SKM-1 treated with dmso at 0.1 percent for 144 hours (cell line): ENCODE measurements around the gene TRIM64C.
"Not testable (repeated sequence)": the region's sequence is repeated elsewhere in the genome, so short reads cannot be mapped to it uniquely, and the experiment has no call there.

ENCODE experiments used
- DNase-seq: peaks from one replicate; lab custom pipeline; 2025; ENCODE audit not compliant: unreplicated experiment; lab: John Stamatoyannopoulos, UW

TRIM64C gene, protein sequence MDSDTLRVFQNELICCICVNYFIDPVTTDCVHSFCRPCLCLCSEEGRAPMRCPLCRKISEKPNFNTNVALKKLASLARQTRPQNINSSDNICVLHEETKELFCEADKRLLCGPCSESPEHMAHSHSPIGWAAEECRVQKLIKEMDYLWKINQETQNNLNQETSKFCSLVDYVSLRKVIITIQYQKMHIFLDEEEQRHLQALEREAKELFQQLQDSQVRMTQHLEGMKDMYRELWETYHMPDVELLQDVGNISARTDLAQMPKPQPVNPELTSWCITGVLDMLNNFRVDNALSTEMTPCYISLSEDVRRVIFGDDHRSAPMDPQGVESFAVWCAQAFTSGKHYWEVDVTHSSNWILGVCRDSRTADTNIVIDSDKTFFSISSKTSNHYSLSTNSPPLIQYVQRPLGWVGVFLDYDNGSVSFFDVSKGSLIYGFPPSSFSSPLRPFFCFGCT

DNA sequence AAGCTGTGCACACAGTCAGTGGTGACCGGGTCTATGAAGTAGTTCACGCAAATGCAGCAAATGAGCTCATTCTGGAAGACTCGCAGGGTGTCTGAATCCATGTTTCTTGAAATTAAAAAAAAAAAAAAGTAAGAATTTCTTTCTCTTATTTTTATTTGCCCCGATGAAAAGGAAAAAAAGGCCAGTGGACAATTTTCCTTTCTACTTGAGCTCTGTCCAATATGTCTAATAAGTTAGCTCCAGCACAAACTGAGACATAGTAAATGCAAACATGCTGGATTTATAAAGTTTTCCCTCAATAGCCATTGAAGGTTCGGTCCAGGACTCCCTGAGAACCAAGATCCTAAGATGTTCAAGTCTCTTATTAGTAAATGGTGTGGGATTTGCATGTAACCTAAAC lies at the start of gene TRIM64C:
TRIM64C (minus strand) TSS at position 101 of the 400 bp plus-strand sequence; CDS start at position 101, 0 bp downstream.
- not testable (repeated sequence) for DNase-seq

DNA sequence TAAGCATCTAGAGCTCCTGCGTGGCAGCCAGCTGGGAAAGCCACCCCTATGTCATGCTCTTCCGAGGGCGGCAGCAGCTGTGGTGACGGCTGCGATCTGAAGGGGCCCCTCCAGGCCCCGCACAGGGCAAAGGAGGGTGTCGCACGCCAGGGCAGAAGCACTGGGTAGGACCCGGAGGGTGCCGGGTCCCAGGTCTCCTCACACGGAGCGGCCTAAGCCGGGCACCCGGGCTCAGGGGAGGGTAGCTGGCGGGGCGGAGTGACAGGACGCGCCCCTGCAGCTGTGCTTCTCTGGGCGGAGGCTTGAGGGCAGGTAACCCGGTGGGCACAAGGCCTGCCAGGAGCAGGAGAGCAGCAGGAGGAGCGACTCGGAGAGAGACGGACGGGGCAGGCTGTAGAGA lies 43.4 kb upstream of the TRIM64C start:
- not testable (repeated sequence) for DNase-seq

DNA sequence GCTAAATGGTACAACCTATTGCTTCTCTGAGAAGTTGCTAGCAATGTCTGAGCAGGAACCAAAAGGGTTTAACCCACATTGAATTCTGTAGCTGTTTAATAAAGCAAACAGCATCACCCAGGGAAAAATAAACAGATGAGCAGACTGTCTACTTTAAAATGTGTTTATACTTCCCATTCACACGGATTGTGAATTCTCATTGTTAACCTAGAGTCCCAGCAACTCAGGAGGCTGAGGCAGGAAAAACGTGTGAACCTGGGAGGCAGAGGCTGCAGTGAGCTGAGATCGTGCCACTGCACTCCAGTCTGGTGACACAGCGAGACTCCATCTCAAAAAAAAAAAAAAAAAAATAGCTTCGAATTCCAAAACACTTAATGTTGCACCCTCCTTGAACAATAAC lies 11.0 kb upstream of the TRIM64C start:
- not testable (repeated sequence) for DNase-seq

DNA sequence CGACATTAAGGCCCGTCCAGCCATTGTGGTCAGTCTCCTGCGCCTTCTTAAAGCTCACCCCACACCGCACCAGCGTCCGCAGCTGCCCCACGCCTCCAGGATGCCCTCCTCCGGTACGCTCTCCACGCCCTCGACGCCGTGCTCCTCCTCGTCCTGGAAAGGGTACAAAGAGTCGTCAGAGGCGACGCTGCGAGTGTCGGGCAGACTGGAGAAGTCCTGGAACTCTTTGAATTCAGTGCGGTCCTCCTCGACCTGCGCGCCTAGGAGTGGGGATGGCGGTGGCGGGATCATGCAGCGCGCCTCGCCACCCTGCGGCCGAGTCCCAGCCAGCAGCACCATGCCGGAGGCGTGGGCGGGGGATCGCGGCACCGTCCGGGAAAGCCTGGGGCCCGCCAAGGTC lies 9.1 kb downstream of the TRIM64C start:
- DNase-seq: not testable (repeated sequence)

DNA sequence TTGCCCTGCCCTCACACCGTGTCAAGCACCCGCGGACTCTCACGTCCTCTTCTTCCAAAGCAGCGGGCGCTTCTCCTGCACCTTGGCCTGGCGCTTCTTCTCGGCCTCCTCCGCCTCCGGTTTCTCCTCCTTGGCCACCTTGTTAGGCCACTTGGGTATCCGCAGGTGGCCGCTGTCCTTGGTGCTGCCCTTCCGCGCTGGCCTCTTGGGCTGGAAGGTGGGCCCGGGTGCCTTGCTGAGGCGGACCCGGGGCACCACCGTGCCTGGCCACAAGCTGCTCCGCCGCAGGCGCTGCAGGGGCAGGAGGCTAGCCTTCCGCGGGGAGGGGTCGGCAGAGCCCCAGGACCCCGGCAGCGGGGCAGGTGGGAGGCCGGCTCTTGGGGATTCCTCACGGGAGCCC lies 10.7 kb downstream of the TRIM64C start:
- not testable (repeated sequence) for DNase-seq

DNA sequence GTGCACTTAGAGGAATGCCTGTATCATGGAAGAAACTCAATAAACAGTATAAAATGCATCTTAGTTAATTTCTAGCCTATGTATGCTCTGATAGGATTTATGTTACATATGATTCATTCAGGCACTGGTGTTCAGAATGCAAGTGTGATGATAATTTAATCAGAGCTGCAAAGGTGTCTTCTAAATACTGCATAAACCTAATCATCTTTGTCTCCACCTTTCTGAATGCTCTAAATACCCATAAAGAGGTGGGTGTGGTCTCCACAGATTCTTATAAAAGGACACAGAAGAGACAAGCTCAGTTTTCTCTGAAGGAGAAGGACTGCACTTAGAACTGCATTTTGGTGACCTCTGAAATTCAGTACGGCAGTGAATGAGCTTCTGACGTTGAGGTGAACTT lies 30.4 kb downstream of the TRIM64C start, which contains the start of gene TRIM49B:
TRIM49B (plus strand) TSS at position 301 of the 400 bp plus-strand sequence. CDS start 2,777 bp downstream, outside the sequence.
- DNase-seq: not testable (repeated sequence)
